ENCODE data around the gene CKS2. TPM values are rescaled to one million over a fixed set of nuclear protein-coding genes. Genes with fewer than 3 reads are reported as not detected.
A peak's percentile ranks its signal among the peaks of the same experiment; 100 is the strongest.

The CKS2 gene
- total and polyA plus RNA-seq, 11 donors = 2.2 to 37.9 (median 7.4) TPM

GRCh38 chr9:89277043-89277442 is 34.0 kb upstream of the CKS2 start:
- Histone ChIP-seq H3K27ac (no peak overlapping the region), H3K4me3 (no peak overlapping the region), H3K27me3 (no peaks in the 10 kb centered on the region), H3K9me3 (peaks cover 0 to 32% (median 19%) of the 10 kb centered on the region in 12 donors), H3K4me1 (peaks cover 0 to 5% (median 0%) of the 10 kb centered on the region in 12 donors), H3K36me3 (no peaks in the 10 kb centered on the region)
- no peak for TF ChIP-seq POLR2A (IDR thresholded peaks at IDR 0.05)
- TF ChIP-seq CTCF (IDR thresholded peaks at IDR 0.05) = no peak
- 87 to 100% (median 98%) methylated on average over 2 of the region's 2 CpGs for WGBS, 4 donors
- intact Hi-C loops (cut with DNase I) = loop anchor here in 8 of 10 donors (5.0 to 10.0 kb wide), 6 partner anchors 102 to 685 kb away; partner anchors contain the start of gene SHC3 (in 1 of the 8)
- no peak for DNase-seq
- no peak for ATAC-seq

- Histone ChIP-seq H3K27ac (no peak overlapping the region), H3K4me1 (peaks cover 0 to 9% (median 0%) of the 10 kb centered on the region in 12 donors), H3K27me3 (no peaks in the 10 kb centered on the region), H3K4me3 (no peak overlapping the region), H3K9me3 (peaks cover 0 to 28% (median 19%) of the 10 kb centered on the region in 12 donors), H3K36me3 (no peaks in the 10 kb centered on the region)
- DNase-seq = no peak
- TF ChIP-seq CTCF (IDR thresholded peaks at IDR 0.05) (no peak), POLR2A (IDR thresholded peaks at IDR 0.05) (no peak)
- intact Hi-C loops (cut with DNase I) = loop anchor here in 8 of 10 donors (5.0 to 10.0 kb wide), 6 partner anchors 103 to 685 kb away; partner anchors contain the start of gene SHC3 (in 1 of the 8)
- ATAC-seq = no peak
Observed at GRCh38 chr9:89277454-89277853, 33.5 kb upstream of the CKS2 start.

GRCh38 chr9:89278551-89278950 is 32.4 kb upstream of the CKS2 start:
- Histone ChIP-seq H3K36me3 (no peaks in the 10 kb centered on the region), H3K4me1 (peaks cover 0 to 11% (median 0%) of the 10 kb centered on the region in 12 donors), H3K27me3 (no peaks in the 10 kb centered on the region), H3K9me3 (peaks cover 0 to 17% (median 10%) of the 10 kb centered on the region in 12 donors), H3K27ac (no peak overlapping the region), H3K4me3 (no peak overlapping the region)
- WGBS, 4 donors = 96 to 100% (median 99%) methylated on average over 2 of the region's 2 CpGs
- ATAC-seq (no peak), DNase-seq (no peak)
- intact Hi-C loops (cut with DNase I) = loop anchor here in 8 of 10 donors (5.0 to 10.0 kb wide), 6 partner anchors 104 to 686 kb away; partner anchors contain the start of gene SHC3 (in 1 of the 8)
- TF ChIP-seq POLR2A (IDR thresholded peaks at IDR 0.05) (no peak), CTCF (IDR thresholded peaks at IDR 0.05) (no peak)

GRCh38 chr9:89278997-89279739 is 31.8 kb upstream of the CKS2 start:
- ATAC-seq = no peak
- Histone ChIP-seq H3K27ac (no peak overlapping the region), H3K4me3 (no peak overlapping the region), H3K4me1 (peaks cover 0 to 11% (median 0%) of the 10 kb centered on the region in 12 donors), H3K9me3 (peaks cover 0 to 11% (median 4%) of the 10 kb centered on the region in 12 donors), H3K36me3 (no peaks in the 10 kb centered on the region), H3K27me3 (no peaks in the 10 kb centered on the region)
- WGBS, 4 donors = 63 to 72% (median 69%) methylated on average over 5 of the region's 5 CpGs
- intact Hi-C loops (cut with DNase I) = loop anchor here in 8 of 10 donors (5.0 to 10.0 kb wide), 6 partner anchors 104 to 687 kb away; partner anchors contain the start of gene SHC3 (in 1 of the 8)
- TF ChIP-seq POLR2A (IDR thresholded peaks at IDR 0.05) = no peak
- peak; percentile 52 to 70 (median 62) for TF ChIP-seq CTCF (IDR thresholded peaks at IDR 0.05)
- no peak for DNase-seq

Measured in heart left ventricle (tissue), 16 donors.